Effector memory CD4-positive, alpha-beta T cell (primary cell): ENCODE results near the gene INSYN1.
"Not testable (repeated sequence)": the region's sequence is repeated elsewhere in the genome, so short reads cannot be mapped to it uniquely, and the experiment has no call there.

Source experiments
- DNase-seq, 3 donors: peaks; one replicate each; pipeline ENCODE4 v3.0.0-alpha.2; 2020
- H3K27ac ChIP-seq: 2 replicates; pipeline ENCODE4 v1.7.0; 2013; ENCODE audit warnings: mild to moderate bottlenecking, low read length, moderate library complexity; ENCODE audit not compliant: insufficient read depth, poor library complexity, severe bottlenecking
- H3K27me3 ChIP-seq: replicated peaks from 2 replicates; pipeline ENCODE4 v1.7.0; 2013; ENCODE audit warnings: mild to moderate bottlenecking, low read length; ENCODE audit not compliant: insufficient read depth, control insufficient read depth, poor library complexity, severe bottlenecking
- H3K36me3 ChIP-seq: 2 replicates; pipeline ENCODE4 v1.7.0; 2013; ENCODE audit warnings: mild to moderate bottlenecking, low read length, moderate library complexity; ENCODE audit not compliant: control insufficient read depth, insufficient read depth
- H3K4me1 ChIP-seq: 2 replicates; pipeline ENCODE4 v1.7.0; 2013; ENCODE audit warnings: low read length, mild to moderate bottlenecking; ENCODE audit not compliant: control insufficient read depth, insufficient read depth, poor library complexity, severe bottlenecking
- H3K4me3 ChIP-seq: 2 replicates; pipeline ENCODE4 v1.7.0; 2013; ENCODE audit warnings: low read length, low read depth, mild to moderate bottlenecking; ENCODE audit not compliant: insufficient read depth, poor library complexity, severe bottlenecking
- H3K9me3 ChIP-seq: 2 replicates; pipeline ENCODE4 v1.7.0; 2013; ENCODE audit warnings: mild to moderate bottlenecking, low read length, moderate library complexity; ENCODE audit not compliant: control insufficient read depth

INSYN1 gene

GRCh38 chr15:73741321-73741836 lies 11.8 kb downstream of the INSYN1 start:
- H3K27ac ChIP-seq, result no peak overlapping the region
- H3K9me3 ChIP-seq, result no peaks in the 10 kb centered on the region
- DNase-seq, result no peak

GRCh38 chr15:73740152-73741048 lies 12.8 kb downstream of the INSYN1 start:
- Histone ChIP-seq H3K27ac (no peak overlapping the region), H3K36me3 (no peaks in the 10 kb centered on the region), H3K4me1 (no peaks in the 10 kb centered on the region), H3K27me3 (no peaks in the 10 kb centered on the region), H3K4me3 (no peak overlapping the region), H3K9me3 (no peaks in the 10 kb centered on the region)
- DNase-seq, result no peak

More at GRCh38 chr15:73741321-73741836, 11.8 kb downstream of the INSYN1 start:
- Histone ChIP-seq H3K36me3 (no peaks in the 10 kb centered on the region), H3K4me1 (no peaks in the 10 kb centered on the region), H3K27me3 (no peaks in the 10 kb centered on the region), H3K4me3 (no peak overlapping the region)

- no peaks in the 10 kb centered on the region for H3K36me3 ChIP-seq
- H3K27me3 ChIP-seq, result no peaks in the 10 kb centered on the region
- no peaks in the 10 kb centered on the region for H3K9me3 ChIP-seq
- DNase-seq, result no peak
- H3K4me1 ChIP-seq, result no peaks in the 10 kb centered on the region
- H3K27ac ChIP-seq, result no peak overlapping the region
- no peak overlapping the region for H3K4me3 ChIP-seq
Measured at GRCh38 chr15:73737535-73737934, 15.6 kb downstream of the INSYN1 start.

- Histone ChIP-seq H3K27me3 (no peaks in the 10 kb centered on the region), H3K9me3 (no peaks in the 10 kb centered on the region), H3K4me1 (no peaks in the 10 kb centered on the region), H3K36me3 (no peaks in the 10 kb centered on the region), H3K27ac (no peak overlapping the region), H3K4me3 (no peak overlapping the region)
- no peak for DNase-seq
Measured at GRCh38 chr15:73732930-73733329, 20.2 kb downstream of the INSYN1 start.

GRCh38 chr15:73732051-73732450 lies 21.1 kb downstream of the INSYN1 start:
- H3K4me3 ChIP-seq, H3K36me3 ChIP-seq, DNase-seq, H3K27me3 ChIP-seq, H3K9me3 ChIP-seq, H3K4me1 ChIP-seq, H3K27ac ChIP-seq: not testable (repeated sequence)

- Histone ChIP-seq H3K9me3 (no peaks in the 10 kb centered on the region), H3K4me1 (no peaks in the 10 kb centered on the region), H3K4me3 (no peak overlapping the region), H3K36me3 (no peaks in the 10 kb centered on the region), H3K27me3 (no peaks in the 10 kb centered on the region), H3K27ac (no peak overlapping the region)
- no peak for DNase-seq
Measured at GRCh38 chr15:73727330-73727976, 25.7 kb downstream of the INSYN1 start.

- no peak for DNase-seq
- H3K36me3 ChIP-seq, result no peaks in the 10 kb centered on the region
- no peaks in the 10 kb centered on the region for H3K27me3 ChIP-seq
- no peaks in the 10 kb centered on the region for H3K4me1 ChIP-seq
- no peak overlapping the region for H3K27ac ChIP-seq
- no peak overlapping the region for H3K4me3 ChIP-seq
- H3K9me3 ChIP-seq, result no peaks in the 10 kb centered on the region
Measured at GRCh38 chr15:73724212-73724611, 28.9 kb downstream of the INSYN1 start.

GRCh38 chr15:73723191-73723590 lies 30.0 kb downstream of the INSYN1 start:
- DNase-seq, result no peak
- no peaks in the 10 kb centered on the region for H3K27me3 ChIP-seq
- no peaks in the 10 kb centered on the region for H3K9me3 ChIP-seq
- H3K4me1 ChIP-seq, result no peaks in the 10 kb centered on the region
- no peak overlapping the region for H3K27ac ChIP-seq
- H3K36me3 ChIP-seq, result no peaks in the 10 kb centered on the region
- no peak overlapping the region for H3K4me3 ChIP-seq

GRCh38 chr15:73722425-73722824 lies 30.7 kb downstream of the INSYN1 start:
- no peak overlapping the region for H3K27ac ChIP-seq
- no peak for DNase-seq
- no peaks in the 10 kb centered on the region for H3K4me1 ChIP-seq
- no peaks in the 10 kb centered on the region for H3K27me3 ChIP-seq
- H3K36me3 ChIP-seq, result no peaks in the 10 kb centered on the region
- H3K9me3 ChIP-seq, result no peaks in the 10 kb centered on the region
- H3K4me3 ChIP-seq, result no peak overlapping the region

- Histone ChIP-seq H3K36me3 (no peaks in the 10 kb centered on the region), H3K27ac (no peak overlapping the region), H3K4me1 (no peaks in the 10 kb centered on the region), H3K27me3 (no peaks in the 10 kb centered on the region), H3K9me3 (no peaks in the 10 kb centered on the region), H3K4me3 (no peak overlapping the region)
- DNase-seq, result no peak
Measured at GRCh38 chr15:73718694-73719093, 34.5 kb downstream of the INSYN1 start.
